Fibroblast of lung (primary cell): Measurements from ENCODE around the gene BLID.

Source experiments
- EZH2 ChIP-seq: IDR thresholded peaks from 2 replicates; pipeline ENCODE4 v1.5.1; 2012; ENCODE audit warnings: low read length, control low read depth, mild to moderate bottlenecking; ENCODE audit errors: missing control alignments
- TF ChIP-seq, protein P1 (sequence below), 2 donors: IDR thresholded peaks in 1 of 2; conservative IDR thresholded peaks in 1 of 2; 1 replicate in 1 of 2; 2 replicates in 1 of 2; pipeline ENCODE4 v1.5.1; 2011 to 2012; ENCODE audit warnings: low read length in 2 of 2, control low read depth in 1 of 2, inconsistent platforms in 1 of 2, low read depth in 1 of 2, mild to moderate bottlenecking in 1 of 2

DNA sequence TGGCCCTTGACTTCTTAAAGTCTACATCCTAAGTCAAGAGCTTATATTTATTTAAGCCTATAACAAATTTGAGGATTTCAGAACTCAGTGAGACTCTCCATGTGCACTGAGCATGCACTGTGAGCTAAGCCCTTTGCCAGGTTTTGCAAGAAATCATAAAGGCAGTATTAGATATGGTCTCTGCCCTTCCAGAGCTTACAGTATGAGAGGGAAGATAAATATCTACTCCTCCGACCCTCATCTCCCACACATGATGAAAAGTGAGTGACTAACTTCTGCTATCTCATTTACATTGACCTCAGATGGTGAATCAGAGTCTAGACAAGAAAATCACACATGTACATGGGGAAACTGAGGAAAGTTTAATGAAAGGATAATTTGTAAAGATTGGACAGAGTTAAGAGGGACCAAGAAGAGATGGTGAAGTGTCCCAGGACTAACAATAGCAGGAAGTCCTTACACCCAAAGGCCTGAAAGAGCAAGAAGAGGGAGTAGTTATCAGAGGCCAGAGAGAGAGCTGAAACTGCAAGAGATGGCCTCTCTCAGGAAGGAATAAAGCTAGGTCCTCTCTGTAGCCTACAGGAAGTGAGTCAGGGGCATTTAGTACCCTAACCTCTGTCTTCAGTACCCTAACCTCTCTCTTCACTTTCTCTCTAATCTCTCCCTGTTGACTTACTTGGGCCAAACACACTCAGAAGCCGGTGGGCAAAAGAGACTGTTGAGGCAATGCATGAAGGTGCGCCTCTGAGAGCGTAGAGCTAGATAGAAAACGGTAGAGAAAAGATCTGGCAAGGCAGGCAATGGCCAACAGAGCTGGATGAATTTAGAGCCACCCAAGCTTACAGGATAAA lies 23.0 kb upstream of the BLID start:
- TF ChIP-seq, protein P1, sequence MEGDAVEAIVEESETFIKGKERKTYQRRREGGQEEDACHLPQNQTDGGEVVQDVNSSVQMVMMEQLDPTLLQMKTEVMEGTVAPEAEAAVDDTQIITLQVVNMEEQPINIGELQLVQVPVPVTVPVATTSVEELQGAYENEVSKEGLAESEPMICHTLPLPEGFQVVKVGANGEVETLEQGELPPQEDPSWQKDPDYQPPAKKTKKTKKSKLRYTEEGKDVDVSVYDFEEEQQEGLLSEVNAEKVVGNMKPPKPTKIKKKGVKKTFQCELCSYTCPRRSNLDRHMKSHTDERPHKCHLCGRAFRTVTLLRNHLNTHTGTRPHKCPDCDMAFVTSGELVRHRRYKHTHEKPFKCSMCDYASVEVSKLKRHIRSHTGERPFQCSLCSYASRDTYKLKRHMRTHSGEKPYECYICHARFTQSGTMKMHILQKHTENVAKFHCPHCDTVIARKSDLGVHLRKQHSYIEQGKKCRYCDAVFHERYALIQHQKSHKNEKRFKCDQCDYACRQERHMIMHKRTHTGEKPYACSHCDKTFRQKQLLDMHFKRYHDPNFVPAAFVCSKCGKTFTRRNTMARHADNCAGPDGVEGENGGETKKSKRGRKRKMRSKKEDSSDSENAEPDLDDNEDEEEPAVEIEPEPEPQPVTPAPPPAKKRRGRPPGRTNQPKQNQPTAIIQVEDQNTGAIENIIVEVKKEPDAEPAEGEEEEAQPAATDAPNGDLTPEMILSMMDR (conservative IDR thresholded peaks at IDR 0.05 in 1 of 2, IDR thresholded peaks at IDR 0.05 in 1 of 2; ENCODE audit: low read depth in 1 of 2, low read length in 2 of 2): no peak
- TF ChIP-seq EZH2: no peak
